Sciatic nerve (tissue), 2 donors: ENCODE results near the gene ACTRT3. TPM values are rescaled to one million over a fixed set of nuclear protein-coding genes. Genes with fewer than 3 reads are reported as not detected.

Source experiments
- ATAC-seq: fragments of 200-7000 bp; cut with Tn5 transposase; one replicate; pipeline ENCODE4 v1.9.1; 2020; ENCODE audit warnings: mild to moderate bottlenecking, moderate library complexity
- DNase-seq: peaks from one replicate; pipeline ENCODE4 v3.0.0-alpha.2; 2020; ENCODE audit warnings: low spot score
- intact Hi-C: fragments of 100-400 bp; cut with DNase I; formaldehyde crosslinking; loops from one replicate; pipeline ENCODE4 v1.14.2; 2022
- total RNA-seq: library from RNA; stranded (reverse); fragmentation: NEBNext Ultra II Directional; extraction: Animal tissue kit (Norgen Biotek cat#: 25700); gene quantifications from one replicate; pipeline ENCODE4 v1.2.1, GENCODE V29; 2021
- donor health status: DM: no; HTN: no; CAD: no.
- donor health status: DM: no; HTN: no; CAD: no.

Gene ACTRT3
- 2.3 TPM for total RNA-seq

GRCh38 chr3:169769287-169770181 lies at the start of gene ACTRT3:
TSS of gene ACTRT3 (minus strand) at chr3:169769561. CDS start at chr3:169769520, 41 bp downstream.
- intact Hi-C loops, result no loop called here
- DNase-seq, result peak; percentile 80
- peak; percentile 5 for ATAC-seq

DNA sequence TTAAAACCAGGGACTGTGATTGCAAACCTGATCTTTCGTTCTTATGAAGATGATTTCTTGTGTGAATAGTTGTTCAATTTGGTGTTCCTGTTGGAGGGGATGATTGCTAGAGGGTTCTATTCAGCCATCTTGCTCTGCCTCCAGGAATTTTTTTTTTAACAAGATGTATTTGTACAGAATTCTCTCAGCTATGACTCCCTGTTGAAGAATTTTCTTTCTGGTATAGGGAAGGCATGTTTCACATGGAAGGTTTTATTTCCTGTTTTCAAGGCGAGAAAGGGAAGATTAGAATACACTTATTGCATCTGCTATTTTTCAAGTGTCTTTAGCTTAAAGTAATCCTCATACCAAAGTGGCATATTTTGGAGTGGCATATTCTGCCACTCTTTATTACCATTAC lies 49.0 kb upstream of the ACTRT3 start:
- DNase-seq (no peak), ATAC-seq (no peak)
- intact Hi-C loops, result no loop called here

DNA sequence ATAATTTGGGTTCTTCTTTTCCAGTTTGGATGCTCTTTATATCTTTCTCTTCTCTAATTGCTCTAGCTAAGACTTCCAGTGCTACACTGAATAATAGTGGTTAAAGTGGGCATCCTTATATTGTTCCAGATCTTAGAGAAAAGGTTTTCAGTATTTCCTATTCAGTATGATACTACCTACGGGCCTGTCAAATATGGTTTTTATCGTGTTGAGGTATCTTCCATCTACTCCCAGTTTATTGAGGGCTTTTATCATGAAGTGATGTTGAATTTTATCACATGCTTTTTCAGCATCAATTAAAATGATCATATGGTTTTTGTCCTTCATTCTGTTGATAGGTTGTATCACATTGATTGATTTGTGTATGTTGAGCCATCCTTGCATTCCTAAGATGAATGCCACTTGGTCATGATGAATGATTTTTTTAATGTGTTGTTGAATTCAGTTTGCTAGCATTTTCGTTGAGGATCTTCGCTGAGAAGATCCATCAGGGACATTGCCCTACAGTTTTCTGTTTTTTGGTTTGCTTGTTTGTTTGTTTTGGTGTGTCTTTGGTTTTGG lies 46.3 kb upstream of the ACTRT3 start:
- no peak for DNase-seq
- ATAC-seq, result no peak
- intact Hi-C loops, result no loop called here

DNA sequence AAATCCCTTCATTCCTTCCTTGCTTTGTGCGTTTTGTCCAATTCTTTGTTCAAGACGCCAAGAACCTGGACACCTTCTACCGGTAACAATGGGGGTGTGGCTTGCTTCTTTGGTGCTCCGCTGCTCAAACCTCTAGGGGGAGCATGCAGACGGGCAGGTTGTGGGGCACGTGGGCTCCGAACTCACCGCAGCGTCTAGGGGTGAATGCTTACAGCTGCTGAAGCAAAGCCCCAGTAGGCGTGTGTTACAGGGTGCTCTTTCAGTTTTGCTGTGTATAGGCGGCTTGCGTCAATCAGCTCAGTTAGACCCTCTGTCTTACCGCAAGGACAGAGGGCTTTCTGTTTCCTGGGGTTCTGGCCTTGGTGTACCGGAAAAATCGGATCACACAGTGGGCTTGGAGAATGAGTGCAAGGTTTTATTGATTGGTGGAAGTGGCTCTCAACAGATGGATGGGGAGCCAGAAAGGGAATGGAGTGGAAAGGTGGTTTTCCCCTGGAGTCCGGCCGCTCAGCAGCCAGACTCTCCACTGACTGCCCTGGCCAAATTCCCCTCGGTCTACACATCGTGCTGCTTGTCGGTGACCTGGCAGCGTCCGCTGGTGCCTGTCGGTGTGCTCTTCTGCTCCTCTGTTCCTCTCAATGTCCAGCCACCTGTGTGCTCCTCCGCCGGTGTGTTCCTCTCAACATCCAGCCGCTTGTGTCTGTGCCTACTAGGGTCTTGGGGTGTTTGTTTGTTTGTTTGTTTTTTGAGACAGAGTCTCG lies 44.6 kb upstream of the ACTRT3 start:
- peak; percentile 33 for ATAC-seq

DNA sequence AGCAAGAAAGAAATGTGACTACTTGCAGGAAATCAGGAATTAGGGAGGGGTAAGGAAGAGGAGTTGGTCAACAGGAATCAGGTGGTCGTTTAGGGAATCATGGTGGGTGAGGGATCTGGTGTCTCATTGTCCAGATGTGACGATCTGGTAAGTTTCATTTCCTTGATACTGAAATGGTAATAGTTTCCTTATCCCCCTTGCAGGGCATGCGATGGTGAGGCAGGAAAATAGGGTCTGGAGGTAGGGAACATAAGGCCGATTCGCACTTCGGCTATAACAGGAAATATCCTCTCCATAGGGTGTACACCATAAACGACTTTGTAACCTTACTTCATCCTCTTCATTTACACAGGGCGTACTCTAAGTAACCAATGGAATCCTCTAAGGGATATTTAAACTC lies 43.9 kb upstream of the ACTRT3 start:
- intact Hi-C loops, result no loop called here
- ATAC-seq (no peak), DNase-seq (no peak)

More for the DNA sequence above, 44.6 kb upstream of the ACTRT3 start:
- intact Hi-C loops, result no loop called here
- no peak for DNase-seq

DNA sequence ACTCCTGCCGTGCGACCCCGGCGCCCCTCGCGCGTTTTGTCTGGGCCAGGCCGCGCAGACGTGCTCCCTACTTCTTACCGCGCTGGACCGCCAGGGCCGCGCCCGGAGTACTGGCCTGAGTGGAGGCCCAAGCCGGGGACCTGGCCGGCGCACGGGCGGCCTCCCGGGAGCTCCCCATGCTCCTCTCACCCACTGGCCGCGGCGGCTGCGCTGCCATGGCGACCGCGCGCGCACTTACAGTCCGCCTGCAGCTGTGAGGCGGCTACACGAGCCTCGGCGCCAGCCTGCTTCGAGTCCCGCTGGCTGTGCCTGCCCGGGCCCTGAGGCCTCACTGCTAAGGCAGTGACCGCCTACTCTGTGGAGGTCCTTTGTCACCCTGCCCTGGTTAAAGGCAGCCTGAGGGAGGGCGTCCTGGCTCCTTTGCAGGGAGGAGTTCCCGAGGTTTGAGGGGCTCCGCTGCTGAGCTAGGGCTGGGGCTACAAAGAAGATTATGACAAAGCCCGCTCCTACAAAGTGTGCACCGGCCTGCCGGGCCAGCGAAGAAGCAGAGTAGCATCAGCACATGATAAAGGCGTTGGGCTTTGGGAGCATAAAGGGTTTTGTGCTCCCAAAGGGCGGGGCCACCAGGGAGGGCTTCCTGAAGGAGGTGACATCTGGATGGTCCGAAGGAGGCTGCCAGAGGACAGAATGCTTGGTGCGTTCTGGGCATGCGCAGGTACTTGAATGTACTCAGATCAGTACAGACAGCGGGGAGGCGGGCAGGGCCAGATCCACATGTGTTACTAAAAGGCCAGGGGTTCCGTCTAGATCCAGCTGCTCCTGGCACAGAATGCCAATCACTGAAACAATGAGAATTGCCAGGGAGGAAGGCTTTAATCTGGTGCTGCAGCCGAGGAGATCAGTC lies 43.2 kb upstream of the ACTRT3 start, which contains the start of the genes LRRC34 and LRRIQ4:
Gene LRRC34, minus strand, starts transcription at position 573 of the 904 bp plus-strand sequence. Its CDS starts 356 bp downstream, at position 217.
Gene LRRIQ4, plus strand, starts transcription at position 539 of the 904 bp plus-strand sequence. CDS start 9,052 bp downstream, outside the sequence.
- ATAC-seq (peak; percentile 93), DNase-seq (peak; percentile 85)
- intact Hi-C loops, result no loop called here

GRCh38 chr3:169811631-169812331 lies 42.4 kb upstream of the ACTRT3 start:
- ATAC-seq (peak; percentile 41), DNase-seq (no peak)
- intact Hi-C loops, result no loop called here

DNA sequence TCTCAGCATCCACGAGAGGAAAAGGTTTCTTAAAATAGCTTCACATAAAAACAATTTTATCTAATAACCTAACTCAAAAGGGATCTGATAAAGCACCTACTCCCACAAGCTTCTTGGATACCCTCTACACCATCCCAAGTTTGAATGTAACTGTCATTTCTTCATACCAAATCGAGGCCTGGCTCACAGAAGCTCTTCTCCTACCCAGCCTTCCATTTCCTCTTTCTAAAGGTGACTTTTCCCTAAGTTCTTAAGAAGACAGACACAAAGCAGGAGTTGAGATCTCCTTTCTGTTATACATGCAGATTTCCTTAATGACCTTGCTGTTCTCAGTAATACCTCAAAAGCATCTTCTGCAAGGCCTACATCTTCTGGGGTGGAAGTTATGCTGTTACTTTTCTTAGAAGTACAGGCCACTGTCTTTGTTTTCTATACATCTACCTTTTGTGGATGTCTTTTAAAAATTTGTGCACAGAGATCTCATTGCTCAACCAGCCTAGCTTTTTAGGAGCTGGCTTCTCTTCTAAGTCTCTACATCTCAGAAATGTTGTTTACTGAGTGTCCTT lies 40.0 kb upstream of the ACTRT3 start:
- intact Hi-C loops, result no loop called here
- ATAC-seq (no peak), DNase-seq (no peak)

- DNase-seq (no peak), ATAC-seq (no peak)
- intact Hi-C loops, result no loop called here
These were observed 35.3 kb upstream of the ACTRT3 start for GRCh38 chr3:169804681-169805080.

GRCh38 chr3:169792359-169792758 lies 23.0 kb upstream of the ACTRT3 start:
- ATAC-seq (no peak), DNase-seq (no peak)
- intact Hi-C loops, result no loop called here

GRCh38 chr3:169790687-169791429 lies 21.5 kb upstream of the ACTRT3 start:
- DNase-seq, result no peak
- ATAC-seq, result no peak
- intact Hi-C loops, result no loop called here

- no peak for DNase-seq
- intact Hi-C loops, result no loop called here
- no peak for ATAC-seq
These were observed 20.9 kb upstream of the ACTRT3 start for GRCh38 chr3:169790219-169790618.

- intact Hi-C loops, result no loop called here
- no peak for ATAC-seq
- no peak for DNase-seq
These were observed 18.4 kb upstream of the ACTRT3 start for GRCh38 chr3:169787791-169788190.

GRCh38 chr3:169787120-169787519 lies 17.8 kb upstream of the ACTRT3 start:
- DNase-seq (no peak), ATAC-seq (no peak)
- intact Hi-C loops, result no loop called here

DNA sequence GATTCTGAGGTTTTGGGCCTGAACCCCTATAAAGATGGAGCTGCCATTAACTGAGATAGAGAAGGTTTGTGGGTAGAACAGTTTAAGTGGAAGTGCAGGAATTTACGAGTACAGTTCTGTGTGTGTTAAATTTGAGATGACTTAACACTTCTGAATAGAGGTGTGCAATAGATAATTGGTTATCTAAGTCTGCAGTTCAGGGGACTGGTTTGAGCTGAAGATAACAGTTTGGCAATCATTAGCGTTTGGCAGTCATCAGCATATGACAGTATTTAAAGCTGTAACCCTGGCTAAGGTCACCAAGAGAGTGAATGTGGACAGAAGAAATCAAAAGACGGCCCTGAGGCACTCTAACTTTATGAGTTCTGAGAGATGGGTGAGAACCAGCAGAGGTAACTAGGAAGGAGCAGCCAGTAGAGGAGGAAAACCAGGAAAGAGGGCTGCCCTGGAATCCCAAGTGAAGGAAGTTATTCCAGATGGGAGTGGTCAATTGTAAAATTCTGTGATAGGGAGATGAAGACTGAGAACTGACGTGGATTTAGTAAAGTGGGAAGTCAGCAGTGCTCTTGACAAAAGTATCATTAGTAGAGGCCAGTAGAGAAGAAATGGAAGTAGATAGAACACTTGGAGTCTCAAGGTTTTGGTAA lies 12.0 kb upstream of the ACTRT3 start:
- ATAC-seq (no peak), DNase-seq (no peak)
- intact Hi-C loops, result no loop called here

- DNase-seq (no peak), ATAC-seq (no peak)
- intact Hi-C loops, result no loop called here
These were observed 11.4 kb upstream of the ACTRT3 start for GRCh38 chr3:169780742-169781141.

GRCh38 chr3:169777822-169778221 lies 8.5 kb upstream of the ACTRT3 start:
- ATAC-seq (no peak), DNase-seq (no peak)
- intact Hi-C loops, result no loop called here
